GM19455 (cell line): ENCODE results near the gene CCDC174.
"Not testable (repeated sequence)": the region's sequence is repeated elsewhere in the genome, so short reads cannot be mapped to it uniquely, and the experiment has no call there.

Experiments used
- ATAC-seq: cut with Tn5 transposase; IDR thresholded peaks from one replicate; pipeline ENCODE4 v1.9.1; 2021; ENCODE audit not compliant: unreplicated experiment

CCDC174 gene

GRCh38 chr3:14651440-14652251 is at the start of gene CCDC174:
CCDC174 (plus strand) TSS chr3:14651762; CDS start chr3:14651837, 75 bp downstream.
- peak; percentile 98 for ATAC-seq

- ATAC-seq: no peak
Measured at GRCh38 chr3:14602006-14602803, 49.4 kb upstream of the CCDC174 start.

GRCh38 chr3:14602804-14603644 is 48.5 kb upstream of the CCDC174 start:
- ATAC-seq: no peak

DNA sequence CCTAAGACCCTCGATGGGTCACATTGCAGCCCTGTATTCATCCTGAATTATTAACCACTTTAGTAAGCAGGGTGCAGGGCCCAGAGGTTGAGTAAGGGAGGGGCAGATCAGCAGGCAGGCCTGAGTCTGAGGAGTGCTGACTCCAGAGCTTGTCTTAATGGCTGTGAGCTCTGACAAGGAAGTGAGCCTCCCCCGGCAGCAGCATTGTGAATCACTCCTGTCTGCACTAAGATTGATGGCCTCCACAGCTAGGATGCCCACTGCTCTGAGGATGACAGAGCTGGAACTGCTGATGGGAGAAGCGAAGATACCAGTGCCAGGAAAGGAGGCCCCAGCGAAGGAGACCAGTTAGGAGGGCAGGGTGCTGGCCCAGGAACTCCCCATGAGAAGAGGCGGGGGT is 46.5 kb upstream of the CCDC174 start:
- no peak for ATAC-seq

DNA sequence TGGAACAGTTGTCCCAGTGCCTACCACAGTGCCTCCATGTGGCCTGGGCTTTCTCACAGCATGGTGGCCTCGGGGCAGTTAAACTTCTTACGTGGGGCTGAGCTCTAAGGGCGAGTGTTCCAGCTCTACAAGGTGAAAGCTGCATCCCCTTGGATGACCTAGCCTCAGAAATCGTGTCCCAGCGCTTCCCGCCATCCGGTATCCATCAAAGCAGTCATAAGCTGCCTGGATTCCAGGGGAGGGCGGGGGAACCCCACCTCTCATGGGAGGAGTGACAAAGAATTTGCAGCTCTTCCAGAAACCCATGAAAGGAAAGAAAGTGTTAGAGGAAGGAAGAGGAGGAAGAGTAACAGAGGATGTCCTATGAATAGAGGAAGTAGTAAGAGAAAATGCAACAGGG is 45.8 kb upstream of the CCDC174 start:
- ATAC-seq: no peak

GRCh38 chr3:14606669-14607339 is 44.8 kb upstream of the CCDC174 start:
- ATAC-seq: no peak

DNA sequence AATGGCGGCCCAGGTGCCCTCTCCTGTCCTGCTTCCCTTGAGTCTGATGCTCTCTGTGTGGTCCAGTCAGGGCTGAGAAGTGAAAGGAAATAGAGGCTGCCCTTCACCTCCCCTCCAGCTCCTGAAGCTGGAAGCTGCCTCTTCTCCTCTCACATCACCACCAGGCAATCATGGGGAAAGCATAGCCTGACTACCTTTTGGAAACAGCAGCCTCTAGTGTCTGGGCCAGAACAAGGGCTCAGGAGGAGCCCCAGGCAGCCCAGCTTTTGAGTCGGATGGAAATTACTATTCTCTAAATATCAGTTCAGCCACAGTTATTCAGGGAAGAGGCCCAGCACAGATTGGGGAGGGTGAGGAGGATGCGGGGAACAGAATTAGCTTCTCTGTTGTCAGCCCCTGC is 43.3 kb upstream of the CCDC174 start:
- ATAC-seq: no peak

DNA sequence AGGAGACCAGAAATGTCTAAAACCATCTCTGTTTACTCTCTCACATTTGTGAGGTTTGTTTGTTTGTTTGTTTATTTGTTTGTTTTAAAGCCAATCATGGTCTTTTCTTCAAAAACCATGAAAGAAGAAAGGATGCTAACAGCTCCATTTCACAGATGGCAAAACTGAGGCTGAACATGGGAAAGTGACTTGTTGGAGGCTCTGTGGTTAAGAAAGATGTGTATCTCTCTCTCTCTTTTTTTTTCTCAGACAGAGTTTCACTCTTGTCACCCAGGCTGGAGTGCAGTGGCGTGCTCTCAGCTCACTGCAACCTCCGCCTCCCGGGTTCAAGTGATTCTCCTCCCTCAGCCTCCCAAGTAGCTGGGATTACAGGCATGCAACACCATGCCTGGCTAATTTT is 42.5 kb upstream of the CCDC174 start:
- not testable (repeated sequence) for ATAC-seq

DNA sequence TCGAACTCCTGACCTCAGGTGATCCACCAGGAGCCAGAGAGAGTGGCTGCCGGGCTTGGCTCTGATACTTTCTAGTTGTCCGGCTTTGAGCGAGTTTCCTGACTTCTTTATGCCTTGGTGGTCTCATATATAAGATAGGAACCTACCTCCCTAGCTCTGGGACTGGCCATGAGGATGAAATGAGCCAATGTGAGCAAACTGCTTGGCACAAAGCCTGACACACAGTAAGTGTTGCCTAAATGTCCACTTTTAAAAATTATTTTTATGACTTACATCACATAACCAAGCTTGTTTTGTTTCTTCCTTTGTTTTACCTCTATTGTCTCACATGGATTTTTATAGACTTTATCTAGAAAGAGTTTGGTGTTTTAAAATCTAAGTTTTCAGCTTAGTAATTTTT is 42.1 kb upstream of the CCDC174 start:
- no peak for ATAC-seq

DNA sequence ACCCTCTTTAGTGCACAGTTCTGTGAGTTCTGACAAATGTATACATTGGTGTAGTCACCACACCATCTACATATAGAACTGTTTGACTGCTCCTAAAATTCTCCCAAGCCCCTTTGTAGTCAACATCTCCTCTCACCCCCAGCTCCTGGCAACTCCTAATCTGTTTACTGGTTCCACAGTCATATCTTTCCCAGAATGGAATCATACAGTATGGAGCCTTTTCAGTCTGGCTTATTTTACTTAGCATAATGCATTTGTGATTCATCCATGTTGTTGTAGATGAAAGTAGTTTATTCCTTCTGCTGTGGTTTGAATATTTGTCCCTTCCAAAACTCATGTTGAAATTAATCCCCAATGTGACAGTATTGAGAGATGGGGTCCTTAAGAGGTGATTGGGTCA is 41.6 kb upstream of the CCDC174 start:
- ATAC-seq: no peak

DNA sequence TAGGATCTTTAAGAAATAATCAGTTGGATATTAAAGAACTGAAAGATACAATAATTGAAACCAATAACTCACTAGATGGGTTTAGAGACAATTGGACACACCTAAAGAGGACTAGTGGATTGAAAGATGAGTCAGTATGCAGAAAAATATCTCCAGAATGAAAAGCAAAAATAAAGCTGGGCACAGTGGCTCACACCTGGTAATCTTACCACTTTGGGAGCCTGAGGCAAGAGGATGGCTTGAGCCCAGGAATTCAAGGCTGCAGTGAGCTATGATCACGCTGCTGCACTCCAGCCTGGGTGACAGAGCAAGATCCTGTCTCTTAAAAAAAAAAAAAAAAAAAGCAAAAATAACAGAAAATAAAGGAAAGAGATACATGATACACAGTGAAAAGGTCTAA is 37.4 kb upstream of the CCDC174 start:
- ATAC-seq: no peak

DNA sequence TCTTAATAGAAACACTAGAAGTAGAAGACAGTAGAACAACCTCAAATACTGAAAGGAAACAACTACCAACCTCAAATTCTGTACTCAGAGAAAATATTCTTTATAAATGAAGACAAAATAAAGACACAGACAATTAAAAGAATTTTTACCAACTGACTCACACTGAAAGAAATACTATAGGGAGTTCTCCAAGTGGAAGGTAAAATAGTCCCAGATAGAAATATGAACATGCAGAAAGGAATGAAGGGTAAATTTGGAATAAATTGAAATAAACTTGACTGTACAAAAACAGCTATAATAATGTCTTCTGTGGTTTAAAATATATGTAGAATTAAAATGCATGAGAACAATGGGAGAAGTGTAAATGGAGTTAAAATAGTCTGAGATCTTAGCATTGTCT is 36.7 kb upstream of the CCDC174 start:
- no peak for ATAC-seq

- ATAC-seq: no peak
Measured at GRCh38 chr3:14616606-14617507, 34.7 kb upstream of the CCDC174 start.

- no peak for ATAC-seq
Measured at GRCh38 chr3:14617508-14618023, 34.0 kb upstream of the CCDC174 start.

- no peak for ATAC-seq
Measured at GRCh38 chr3:14619605-14620004, 32.0 kb upstream of the CCDC174 start.

DNA sequence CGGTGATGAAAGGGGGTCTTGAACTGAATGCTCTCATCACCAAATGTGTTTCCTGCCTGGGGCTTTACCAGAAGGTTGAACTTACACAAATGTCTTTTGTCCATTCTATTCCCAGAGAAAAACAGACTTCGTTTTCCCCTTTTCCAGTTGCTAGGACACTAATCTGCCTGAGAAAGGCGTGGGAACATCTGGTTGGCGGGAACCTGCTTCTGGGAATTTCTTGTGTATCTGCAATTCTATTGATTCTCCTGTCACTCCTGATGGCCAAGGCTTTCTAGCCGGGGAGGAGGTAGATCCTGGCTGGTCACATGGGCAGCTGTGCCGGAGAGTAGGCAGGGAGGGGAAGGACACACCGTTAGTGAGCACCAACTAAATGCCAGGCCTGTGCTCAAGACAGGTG is 31.1 kb upstream of the CCDC174 start:
- no peak for ATAC-seq

GRCh38 chr3:14621093-14621492 is 30.5 kb upstream of the CCDC174 start:
- ATAC-seq: no peak

DNA sequence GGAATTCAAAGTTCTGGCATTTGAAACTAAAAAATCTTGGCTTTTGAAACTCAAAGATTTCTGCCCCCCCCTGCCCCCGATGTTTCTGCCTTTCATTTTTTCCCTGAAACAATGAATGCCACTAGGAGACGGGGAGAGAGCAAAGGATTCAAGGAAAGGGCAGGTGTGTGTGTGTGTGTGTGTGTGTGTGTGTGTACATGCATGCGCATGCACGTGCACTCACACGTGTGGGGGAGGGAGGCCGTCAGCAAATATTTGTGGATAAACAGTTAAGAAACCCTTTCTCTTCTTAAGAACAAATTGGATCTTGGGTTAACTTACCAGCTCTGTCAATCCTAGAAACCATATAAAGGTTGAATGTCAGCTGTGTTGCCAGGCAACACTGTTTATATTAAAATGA is 29.2 kb upstream of the CCDC174 start:
- ATAC-seq: no peak

- ATAC-seq: no peak
Measured at GRCh38 chr3:14623569-14624051, 28.0 kb upstream of the CCDC174 start.
